IMR-90 (cell line): Measurements from ENCODE around the gene AGMO. TPM values are rescaled to one million over a fixed set of nuclear protein-coding genes. Genes with fewer than 3 reads are reported as not detected.

Experiments used
- ATAC-seq: fragments of 200-7000 bp; cut with Tn5 transposase; 2 replicates; pipeline ENCODE4 v1.9.1; 2020; ENCODE audit warnings: low read depth, mild to moderate bottlenecking, moderate library complexity
- BruUV-seq: library from RNA; stranded (reverse); fragments of 400-500 nt; replicated peaks from 2 replicates; lab custom pipeline; 2021; lab: Mats Ljungman, UMichigan
- CTCF ChIA-PET: fragments of 300-600 bp; formaldehyde crosslinking; extraction: SDS; loops from one replicate; lab custom pipeline; 2021; ENCODE audit warnings: antibody characterized with exemption; lab: Yijun Ruan, JAX
- POLR2A ChIA-PET: fragments of 300-600 bp; sonication (Branson Sonifier 250); formaldehyde crosslinking; loops from one replicate; lab custom pipeline; 2022; ENCODE audit warnings: antibody characterized with exemption; ENCODE audit not compliant: unreplicated experiment; lab: Charles Lee
- DNase-seq: peaks from one replicate; pipeline ENCODE4 v3.0.0; 2013
- H2AFZ ChIP-seq: replicated peaks from 2 replicates; pipeline ENCODE3; 2013; ENCODE audit warnings: low read length, mild to moderate bottlenecking; ENCODE audit not compliant: poor library complexity
- H2AK5ac ChIP-seq: 2 replicates; pipeline ENCODE4 v1.6.1; 2013; ENCODE audit warnings: low read depth, low read length, inconsistent platforms
- H2AK9ac ChIP-seq: replicated peaks from 2 replicates; pipeline ENCODE3; 2013; ENCODE audit warnings: mild to moderate bottlenecking, low read depth, low read length, moderate library complexity; ENCODE audit not compliant: poor library complexity
- H2BK120ac ChIP-seq: 2 replicates; pipeline ENCODE4 v1.6.1; 2013; ENCODE audit warnings: low read depth, low read length, inconsistent platforms
- H2BK15ac ChIP-seq: 3 replicates; pipeline ENCODE4 v1.6.1; 2013; ENCODE audit warnings: low read depth, low read length, inconsistent platforms
- H2BK20ac ChIP-seq: 2 replicates; pipeline ENCODE4 v1.6.1; 2013; ENCODE audit warnings: low read depth, mild to moderate bottlenecking, inconsistent platforms, low read length, moderate library complexity
- H2BK5ac ChIP-seq: 2 replicates; pipeline ENCODE4 v1.6.1; 2013; ENCODE audit warnings: mild to moderate bottlenecking, low read depth, low read length, inconsistent platforms; ENCODE audit not compliant: poor library complexity, severe bottlenecking
- H3K14ac ChIP-seq: replicated peaks from 2 replicates; pipeline ENCODE4 v1.6.1; 2013; ENCODE audit warnings: low read depth, low read length, inconsistent platforms
- H3K18ac ChIP-seq: 2 replicates; pipeline ENCODE4 v1.6.1; 2013; ENCODE audit warnings: low read depth, low read length, control low read depth
- H3K23ac ChIP-seq: 2 replicates; pipeline ENCODE4 v1.6.1; 2013; ENCODE audit warnings: low read depth, low read length, inconsistent platforms
- H3K27ac ChIP-seq: 2 replicates; pipeline ENCODE4 v1.5.1; 2013; ENCODE audit warnings: mild to moderate bottlenecking, control low read depth, low read length; ENCODE audit not compliant: insufficient read depth
- H3K27me3 ChIP-seq: 2 replicates; pipeline ENCODE4 v1.6.1; 2013; ENCODE audit warnings: low read length; ENCODE audit not compliant: control insufficient read depth, insufficient read depth
- H3K36me3 ChIP-seq: 2 replicates; pipeline ENCODE4 v1.6.1; 2013; ENCODE audit warnings: low read length, mixed read lengths; ENCODE audit not compliant: control insufficient read depth, insufficient read depth
- H3K4ac ChIP-seq: 2 replicates; pipeline ENCODE4 v1.6.1; 2013; ENCODE audit warnings: low read depth, low read length, inconsistent platforms
- H3K4me1 ChIP-seq: 2 replicates; pipeline ENCODE4 v1.6.1; 2013; ENCODE audit warnings: low read length, mixed read lengths; ENCODE audit not compliant: control insufficient read depth, insufficient read depth
- H3K4me2 ChIP-seq: 2 replicates; pipeline ENCODE4 v1.6.1; 2013; ENCODE audit warnings: low read depth, mild to moderate bottlenecking, control low read depth, low read length, moderate library complexity
- H3K4me3 ChIP-seq: 2 replicates; pipeline ENCODE4 v1.5.1; 2013; ENCODE audit warnings: low read depth, mild to moderate bottlenecking, control low read depth, low read length, moderate library complexity; ENCODE audit not compliant: insufficient read depth
- H3K56ac ChIP-seq: 2 replicates; pipeline ENCODE4 v1.6.1; 2013; ENCODE audit warnings: low read length, inconsistent platforms; ENCODE audit not compliant: insufficient read depth; ENCODE audit errors: extremely low read depth
- H3K79me1 ChIP-seq, 2 experiments: 2 replicates each; pipeline ENCODE4 v1.6.1; 2013; ENCODE audit warnings: low read length in 2 of 2, inconsistent platforms in 1 of 2, low read depth in 1 of 2
- H3K9ac ChIP-seq: 2 replicates; pipeline ENCODE4 v1.6.1; 2013; ENCODE audit warnings: low read depth, low read length, control low read depth
- H3K9me1 ChIP-seq: 2 replicates; pipeline ENCODE4 v1.6.1; 2013; ENCODE audit warnings: low read length, inconsistent platforms; ENCODE audit not compliant: insufficient read depth
- H3K9me3 ChIP-seq: 2 replicates; pipeline ENCODE4 v1.6.1; 2013; ENCODE audit warnings: low read length; ENCODE audit not compliant: control insufficient read depth, insufficient read depth
- H4K20me1 ChIP-seq: 2 replicates; pipeline ENCODE4 v1.6.1; 2013; ENCODE audit warnings: low read length, inconsistent platforms; ENCODE audit not compliant: insufficient read depth
- H4K5ac ChIP-seq: 2 replicates; pipeline ENCODE4 v1.6.1; 2013; ENCODE audit warnings: mild to moderate bottlenecking, low read depth, low read length, control low read depth
- H4K8ac ChIP-seq, 2 experiments: 2 replicates each; pipeline ENCODE4 v1.6.1; 2013; ENCODE audit warnings: low read depth in 2 of 2, low read length in 2 of 2, control low read depth in 1 of 2, inconsistent platforms in 1 of 2
- H4K91ac ChIP-seq: 2 replicates; pipeline ENCODE4 v1.6.1; 2013; ENCODE audit warnings: low read depth, low read length, inconsistent platforms; ENCODE audit not compliant: insufficient read depth
- BHLHE40 ChIP-seq: fragments of 150-350 bp; IDR thresholded peaks from 2 replicates; pipeline ENCODE4 v1.6.1; 2016; ENCODE audit warnings: mild to moderate bottlenecking, low read depth, low read length
- CEBPB ChIP-seq: IDR thresholded peaks from 2 replicates; pipeline ENCODE4 v1.6.1; 2012; ENCODE audit warnings: low read depth, low read length, improper control_type of control experiment
- CHD1 ChIP-seq: IDR thresholded peaks from 2 replicates; pipeline ENCODE4 v1.6.1; 2012; ENCODE audit warnings: low read depth, low read length, improper control_type of control experiment
- ELK1 ChIP-seq: fragments of 150-350 bp; IDR thresholded peaks from 2 replicates; pipeline ENCODE4 v1.6.1; 2016; ENCODE audit warnings: low read depth, mild to moderate bottlenecking, low read length, moderate library complexity, borderline replicate concordance
- FOS ChIP-seq: fragments of 150-350 bp; IDR thresholded peaks from 2 replicates; pipeline ENCODE4 v1.6.1; 2016; ENCODE audit warnings: low read depth, low read length
- MAFK ChIP-seq: IDR thresholded peaks from 2 replicates; pipeline ENCODE4 v1.6.1; 2012; ENCODE audit warnings: low read depth, low read length, improper control_type of control experiment
- MAZ ChIP-seq: IDR thresholded peaks from 2 replicates; pipeline ENCODE4 v1.6.1; 2012; ENCODE audit warnings: low read depth, mild to moderate bottlenecking, low read length, improper control_type of control experiment, moderate library complexity, borderline replicate concordance
- MXI1 ChIP-seq: IDR thresholded peaks from 2 replicates; pipeline ENCODE4 v1.6.1; 2012; ENCODE audit warnings: low read depth, mild to moderate bottlenecking, low read length, moderate library complexity, borderline replicate concordance
- NFE2L2 ChIP-seq: fragments of 150-350 bp; IDR thresholded peaks from 2 replicates; pipeline ENCODE4 v1.6.1; 2016; ENCODE audit warnings: low read depth, mild to moderate bottlenecking, low read length
- POLR2A ChIP-seq: IDR thresholded peaks from 2 replicates; pipeline ENCODE4 v1.6.1; 2012; ENCODE audit warnings: mild to moderate bottlenecking, low read depth, low read length
- RAD21 ChIP-seq: IDR thresholded peaks from 2 replicates; pipeline ENCODE4 v1.6.1; 2012; ENCODE audit warnings: low read length, improper control_type of control experiment
- RCOR1 ChIP-seq: IDR thresholded peaks from 2 replicates; pipeline ENCODE4 v1.6.1; 2012; ENCODE audit warnings: mild to moderate bottlenecking, low read length, improper control_type of control experiment; ENCODE audit not compliant: insufficient replicate concordance
- RFX5 ChIP-seq: IDR thresholded peaks from 2 replicates; pipeline ENCODE4 v1.8.0; 2012; ENCODE audit warnings: low read depth, mild to moderate bottlenecking, low read length, moderate library complexity
- SMC3 ChIP-seq: fragments of 150-350 bp; IDR thresholded peaks from 2 replicates; pipeline ENCODE4 v1.6.1; 2016; ENCODE audit warnings: low read depth, mild to moderate bottlenecking, antibody characterized with exemption, low read length, moderate library complexity
- WGBS, 2 experiments: methylation state at CpG; one replicate each; pipeline versions ENCODE4 v1.1.5 to v1.1.7; 2013; ENCODE audit warnings: missing lambda C conversion rate in 2 of 2; ENCODE audit not compliant: insufficient read length in 1 of 2; ENCODE audit errors: extremely low coverage in 2 of 2; 5-methylcytosine and 5-hydroxymethylcytosine counted together
- dilution Hi-C: fragments of 300-500 bp; cut with HindIII; formaldehyde crosslinking; loops from one replicate; pipeline ENCODE4 v1.14.3; 2018; ENCODE audit warnings: low sequenced_read_pairs; ENCODE audit not compliant: unreplicated experiment
- in situ Hi-C: fragments of 300-500 bp; cut with MboI; formaldehyde crosslinking; loops from 3 replicates; pipeline ENCODE4 v1.14.3; 2019; ENCODE audit warnings: low sequenced_read_pairs, inconsistent platforms, mixed read lengths
- intact Hi-C: fragments of 100-400 bp; cut with micrococcal nuclease; formaldehyde crosslinking; loops from 2 replicates; pipeline ENCODE4 v1.10.0; 2022
- polyA plus RNA-seq, 3 experiments: library from polyadenylated mRNA; depleted of rRNA; stranded (reverse); fragments of >200 nt; gene quantifications; 2 replicates each; pipeline ENCODE4 v1.2.3, GENCODE V29; 2012; ENCODE audit warnings: low replicate concordance in 1 of 3
- total RNA-seq: library from RNA; depleted of rRNA; stranded (reverse); fragments of >200 nt; gene quantifications from 2 replicates; pipeline ENCODE4 v1.2.3, GENCODE V29; 2012
- TF ChIP-seq, protein P1 (sequence below): conservative IDR thresholded peaks from 2 replicates; pipeline ENCODE4 v1.5.1; 2012; ENCODE audit warnings: mild to moderate bottlenecking, low read depth, low read length, improper control_type of control experiment
- TF ChIP-seq, protein P2 (sequence below): fragments of 150-350 bp; IDR thresholded peaks from 2 replicates; pipeline ENCODE4 v1.6.1; 2017; ENCODE audit warnings: mild to moderate bottlenecking, antibody characterized with exemption, low read length, low read depth

Gene AGMO
- total and polyA plus RNA-seq, 2 of the 4 experiments (the other 2 are of a cell fraction) = not detected

DNA sequence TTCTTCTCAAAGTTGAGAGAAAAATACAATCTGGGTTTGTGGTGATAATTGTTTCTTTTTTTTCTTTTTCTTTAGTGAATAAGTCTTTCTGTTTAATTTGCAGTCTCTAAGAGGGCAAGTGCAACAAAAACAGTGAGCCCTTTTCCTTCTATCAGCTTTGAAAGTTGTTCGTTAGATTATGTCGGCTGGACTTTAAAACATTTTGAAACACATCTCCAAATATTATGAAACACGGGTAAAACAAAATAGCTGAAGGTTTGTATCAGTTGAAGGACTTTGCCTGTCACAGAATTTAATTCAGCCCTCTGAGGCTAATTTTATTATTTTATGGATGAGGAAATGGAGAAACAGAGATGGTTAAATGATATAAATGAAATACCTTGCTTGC is 85.3 kb downstream of the AGMO start:
- Histone ChIP-seq H3K4me2 (no peak overlapping the region), H4K20me1 (no peaks in the 10 kb centered on the region), H3K18ac (no peak overlapping the region), H3K9me1 (no peaks in the 10 kb centered on the region), H3K4me1 (no peaks in the 10 kb centered on the region), H3K9ac (no peak overlapping the region), H3K27ac (no peak overlapping the region), H3K4me3 (no peak overlapping the region), H2AFZ (no peak overlapping the region), H4K5ac (no peak overlapping the region), H4K91ac (no peak overlapping the region), H3K9me3 (no peaks in the 10 kb centered on the region), H2AK9ac (no peak overlapping the region), H3K79me1 (no peaks in the 10 kb centered on the region), H2BK15ac (no peak overlapping the region), H3K14ac (no peak overlapping the region), H2BK5ac (no peak overlapping the region), H2BK120ac (no peak overlapping the region), H3K36me3 (no peaks in the 10 kb centered on the region), H2AK5ac (no peak overlapping the region), H3K4ac (no peak overlapping the region), H3K23ac (no peak overlapping the region), H2BK20ac (no peak overlapping the region), H3K56ac (no peak overlapping the region), H3K27me3 (no peaks in the 10 kb centered on the region), H4K8ac (no peak overlapping the region)
- ChIA-PET CTCF (no interaction called here), POLR2A (no interaction called here)
- BruUV-seq = no TSS peak
- intact Hi-C loops (no loop called here), dilution Hi-C loops (no loop called here), in situ Hi-C loops (no loop called here)
- WGBS, 2 experiments = no CpG with 5 or more reads among the region's 3 CpGs
- DNase-seq (no peak), ATAC-seq (no peak)
- TF ChIP-seq SMC3 (no peak), NFE2L2 (no peak), RFX5 (no peak), RAD21 (no peak), FOS (no peak), ELK1 (no peak), BHLHE40 (no peak), MAZ (no peak), CHD1 (no peak), MAFK (no peak), MXI1 (no peak), RCOR1 (no peak), POLR2A (no peak), CEBPB (no peak)
- TF ChIP-seq, protein P1, sequence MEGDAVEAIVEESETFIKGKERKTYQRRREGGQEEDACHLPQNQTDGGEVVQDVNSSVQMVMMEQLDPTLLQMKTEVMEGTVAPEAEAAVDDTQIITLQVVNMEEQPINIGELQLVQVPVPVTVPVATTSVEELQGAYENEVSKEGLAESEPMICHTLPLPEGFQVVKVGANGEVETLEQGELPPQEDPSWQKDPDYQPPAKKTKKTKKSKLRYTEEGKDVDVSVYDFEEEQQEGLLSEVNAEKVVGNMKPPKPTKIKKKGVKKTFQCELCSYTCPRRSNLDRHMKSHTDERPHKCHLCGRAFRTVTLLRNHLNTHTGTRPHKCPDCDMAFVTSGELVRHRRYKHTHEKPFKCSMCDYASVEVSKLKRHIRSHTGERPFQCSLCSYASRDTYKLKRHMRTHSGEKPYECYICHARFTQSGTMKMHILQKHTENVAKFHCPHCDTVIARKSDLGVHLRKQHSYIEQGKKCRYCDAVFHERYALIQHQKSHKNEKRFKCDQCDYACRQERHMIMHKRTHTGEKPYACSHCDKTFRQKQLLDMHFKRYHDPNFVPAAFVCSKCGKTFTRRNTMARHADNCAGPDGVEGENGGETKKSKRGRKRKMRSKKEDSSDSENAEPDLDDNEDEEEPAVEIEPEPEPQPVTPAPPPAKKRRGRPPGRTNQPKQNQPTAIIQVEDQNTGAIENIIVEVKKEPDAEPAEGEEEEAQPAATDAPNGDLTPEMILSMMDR = no peak
- TF ChIP-seq, protein P2, sequence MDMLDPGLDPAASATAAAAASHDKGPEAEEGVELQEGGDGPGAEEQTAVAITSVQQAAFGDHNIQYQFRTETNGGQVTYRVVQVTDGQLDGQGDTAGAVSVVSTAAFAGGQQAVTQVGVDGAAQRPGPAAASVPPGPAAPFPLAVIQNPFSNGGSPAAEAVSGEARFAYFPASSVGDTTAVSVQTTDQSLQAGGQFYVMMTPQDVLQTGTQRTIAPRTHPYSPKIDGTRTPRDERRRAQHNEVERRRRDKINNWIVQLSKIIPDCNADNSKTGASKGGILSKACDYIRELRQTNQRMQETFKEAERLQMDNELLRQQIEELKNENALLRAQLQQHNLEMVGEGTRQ = no peak
